SK-N-MC (cell line): ENCODE results near the gene SNRPD3.
"Not testable (repeated sequence)": the region's sequence is repeated elsewhere in the genome, so short reads cannot be mapped to it uniquely, and the experiment has no call there.

ENCODE experiments used
- DNase-seq: peaks from one replicate; pipeline ENCODE4 v3.0.0-alpha.2; 2011; ENCODE audit warnings: low read depth, low spot score
- H3K27ac ChIP-seq: fragments of 200-600 bp; sonication (generic); 2 replicates; pipeline ENCODE4 v1.5.1; 2016; ENCODE audit warnings: mixed run types
- H3K36me3 ChIP-seq: fragments of 200-600 bp; sonication (generic); 2 replicates; pipeline ENCODE4 v1.6.1; 2017; ENCODE audit warnings: antibody characterized with exemption, low read length, mixed read lengths; ENCODE audit not compliant: insufficient read depth
- H3K4me3 ChIP-seq: fragments of 200-600 bp; sonication (generic); 2 replicates; pipeline ENCODE4 v1.5.1; 2016
- H3K9ac ChIP-seq: fragments of 200-600 bp; sonication (generic); 2 replicates; pipeline ENCODE4 v1.8.0; 2017; ENCODE audit warnings: mixed run types, mixed read lengths; ENCODE audit not compliant: insufficient read length
- H3K9me3 ChIP-seq: fragments of 200-600 bp; sonication (generic); 2 replicates; pipeline ENCODE4 v1.6.1; 2017; ENCODE audit warnings: low read depth, mild to moderate bottlenecking, antibody characterized with exemption, low read length, moderate library complexity, mixed read lengths

The SNRPD3 gene

DNA sequence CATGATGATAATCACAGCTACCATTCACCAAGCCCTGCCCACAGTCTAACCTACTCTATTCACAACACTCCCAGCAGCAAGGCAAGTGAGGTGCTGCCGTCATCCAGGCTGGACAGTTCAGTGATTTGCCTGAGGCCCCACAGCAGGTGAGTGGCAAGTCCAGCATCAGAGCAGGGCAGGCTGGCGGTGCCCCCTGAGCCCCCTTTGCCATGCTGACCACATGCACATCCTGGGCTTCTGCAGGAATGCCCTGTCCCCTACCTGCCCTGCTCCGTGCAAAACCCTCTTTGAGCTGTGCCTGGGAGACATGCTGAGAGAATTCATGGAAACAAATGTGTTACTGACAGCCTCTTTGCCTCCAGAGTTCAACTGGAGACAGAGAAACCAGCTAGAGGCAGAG is 54.1 kb downstream of the SNRPD3 start:
- H3K9ac ChIP-seq, H3K27ac ChIP-seq, H3K4me3 ChIP-seq, DNase-seq, H3K36me3 ChIP-seq, H3K9me3 ChIP-seq: not testable (repeated sequence)

GRCh38 chr22:24614794-24615193 is 59.0 kb downstream of the SNRPD3 start:
- not testable (repeated sequence) for H3K9ac ChIP-seq, H3K27ac ChIP-seq, H3K9me3 ChIP-seq, H3K4me3 ChIP-seq, DNase-seq, H3K36me3 ChIP-seq

- H3K9me3 ChIP-seq, H3K9ac ChIP-seq, H3K27ac ChIP-seq, H3K36me3 ChIP-seq, DNase-seq, H3K4me3 ChIP-seq: not testable (repeated sequence)
These were observed 65.4 kb downstream of the SNRPD3 start for GRCh38 chr22:24621244-24621643.

GRCh38 chr22:24622596-24622995 is 66.8 kb downstream of the SNRPD3 start:
- not testable (repeated sequence) for H3K27ac ChIP-seq, DNase-seq, H3K9ac ChIP-seq, H3K9me3 ChIP-seq, H3K36me3 ChIP-seq, H3K4me3 ChIP-seq
